ENCODE measurements around the gene ANKH. TPM values are rescaled to one million over a fixed set of nuclear protein-coding genes. Genes with fewer than 3 reads are reported as not detected.

Gene ANKH
- total RNA-seq, 1 donor from 2014 or later: 30.9 TPM

GRCh38 chr5:14859150-14859549 lies 12.4 kb downstream of the ANKH start:
- no peak overlapping the region for H3K4me3 ChIP-seq
- no peaks in the 10 kb centered on the region for H3K9me3 ChIP-seq
- H3K4me1 ChIP-seq: peaks cover 7% of the 10 kb centered on the region
- intact Hi-C loops (cut with DNase I): no loop called here
- DNase-seq (ENCODE audit: extremely low spot score in 2 of 2): no peak
- TF ChIP-seq POLR2AphosphoS5 (IDR thresholded peaks at IDR 0.05; ENCODE audit: insufficient read depth in 1 of 2, low read depth in 1 of 2) (no peak), POLR2A (IDR thresholded peaks at IDR 0.05) (no peak), CTCF (IDR thresholded peaks at IDR 0.05) (no peak)
- no peaks in the 10 kb centered on the region for H3K36me3 ChIP-seq
- H3K27me3 ChIP-seq: no peaks in the 10 kb centered on the region
- no peak overlapping the region for H3K27ac ChIP-seq

- TF ChIP-seq POLR2A (IDR thresholded peaks at IDR 0.05) (no peak), POLR2AphosphoS5 (IDR thresholded peaks at IDR 0.05; ENCODE audit: insufficient read depth in 1 of 2, low read depth in 1 of 2) (no peak)
- no peaks in the 10 kb centered on the region for H3K27me3 ChIP-seq
- intact Hi-C loops (cut with DNase I): no loop called here
- DNase-seq (ENCODE audit: extremely low spot score in 2 of 2): no peak
- H3K4me3 ChIP-seq: no peak overlapping the region
- no peaks in the 10 kb centered on the region for H3K9me3 ChIP-seq
- H3K36me3 ChIP-seq: no peaks in the 10 kb centered on the region
- H3K27ac ChIP-seq: no peak overlapping the region
- peaks cover 7% of the 10 kb centered on the region for H3K4me1 ChIP-seq
Measured at GRCh38 chr5:14855366-14855765, 16.2 kb downstream of the ANKH start.

GRCh38 chr5:14854799-14855198 lies 16.8 kb downstream of the ANKH start:
- no peak for DNase-seq (ENCODE audit: extremely low spot score in 2 of 2)
- peaks cover 8% of the 10 kb centered on the region for H3K4me1 ChIP-seq
- no peak overlapping the region for H3K27ac ChIP-seq
- no peaks in the 10 kb centered on the region for H3K9me3 ChIP-seq
- no peaks in the 10 kb centered on the region for H3K27me3 ChIP-seq
- no peaks in the 10 kb centered on the region for H3K36me3 ChIP-seq
- TF ChIP-seq CTCF (IDR thresholded peaks at IDR 0.05) (no peak), POLR2A (IDR thresholded peaks at IDR 0.05) (no peak), POLR2AphosphoS5 (IDR thresholded peaks at IDR 0.05; ENCODE audit: insufficient read depth in 1 of 2, low read depth in 1 of 2) (no peak)
- intact Hi-C loops (cut with DNase I): no loop called here
- no peak overlapping the region for H3K4me3 ChIP-seq

GRCh38 chr5:14853685-14854084 lies 17.9 kb downstream of the ANKH start:
- H3K27ac ChIP-seq: no peak overlapping the region
- no peak for DNase-seq (ENCODE audit: extremely low spot score in 2 of 2)
- TF ChIP-seq CTCF (IDR thresholded peaks at IDR 0.05): no peak
- TF ChIP-seq POLR2A (IDR thresholded peaks at IDR 0.05): no peak
- no peak for TF ChIP-seq POLR2AphosphoS5 (IDR thresholded peaks at IDR 0.05; ENCODE audit: insufficient read depth in 1 of 2, low read depth in 1 of 2)
- peaks cover 16% of the 10 kb centered on the region for H3K4me1 ChIP-seq
- no peaks in the 10 kb centered on the region for H3K36me3 ChIP-seq
- no peak overlapping the region for H3K4me3 ChIP-seq
- intact Hi-C loops (cut with DNase I): no loop called here
- no peaks in the 10 kb centered on the region for H3K9me3 ChIP-seq
- no peaks in the 10 kb centered on the region for H3K27me3 ChIP-seq

GRCh38 chr5:14852779-14853178 lies 18.8 kb downstream of the ANKH start:
- peaks cover 16% of the 10 kb centered on the region for H3K4me1 ChIP-seq
- intact Hi-C loops (cut with DNase I): no loop called here

More at GRCh38 chr5:14852779-14853178, 18.8 kb downstream of the ANKH start:
- H3K4me3 ChIP-seq: no peak overlapping the region
- no peak for TF ChIP-seq CTCF (IDR thresholded peaks at IDR 0.05)
- TF ChIP-seq POLR2A (IDR thresholded peaks at IDR 0.05): no peak
- no peak for TF ChIP-seq POLR2AphosphoS5 (IDR thresholded peaks at IDR 0.05; ENCODE audit: insufficient read depth in 1 of 2, low read depth in 1 of 2)
- H3K36me3 ChIP-seq: no peaks in the 10 kb centered on the region
- no peak for DNase-seq (ENCODE audit: extremely low spot score in 2 of 2)
- no peak overlapping the region for H3K27ac ChIP-seq
- H3K9me3 ChIP-seq: no peaks in the 10 kb centered on the region
- no peaks in the 10 kb centered on the region for H3K27me3 ChIP-seq
